CD4-positive, alpha-beta T cell treated with Interleukin-21 for 1 hour (primary cell): ENCODE data around the gene ACER3.

Experiments used
- DNase-seq: peaks from one replicate; pipeline ENCODE4 v3.0.0-alpha.2; 2020

The ACER3 gene

GRCh38 chr11:77064648-77065217, 204.0 kb downstream of the ACER3 start:
- no peak for DNase-seq

- no peak for DNase-seq
These were observed 205.1 kb downstream of the ACER3 start for GRCh38 chr11:77065878-77066228.

- DNase-seq = peak; percentile 90
These were observed 205.7 kb downstream of the ACER3 start, which contains the start of gene CAPN5 for GRCh38 chr11:77066229-77067042. Gene CAPN5 (plus strand): TSS chr11:77066971. CDS start chr11:77084887, 17,916 bp downstream.

GRCh38 chr11:77067861-77068443, 207.2 kb downstream of the ACER3 start:
- DNase-seq = no peak

- DNase-seq = no peak
These were observed 208.0 kb downstream of the ACER3 start for GRCh38 chr11:77068457-77069335.

GRCh38 chr11:77069336-77069968, 208.7 kb downstream of the ACER3 start:
- no peak for DNase-seq

GRCh38 chr11:77069969-77070582, 209.4 kb downstream of the ACER3 start:
- DNase-seq = no peak

DNA sequence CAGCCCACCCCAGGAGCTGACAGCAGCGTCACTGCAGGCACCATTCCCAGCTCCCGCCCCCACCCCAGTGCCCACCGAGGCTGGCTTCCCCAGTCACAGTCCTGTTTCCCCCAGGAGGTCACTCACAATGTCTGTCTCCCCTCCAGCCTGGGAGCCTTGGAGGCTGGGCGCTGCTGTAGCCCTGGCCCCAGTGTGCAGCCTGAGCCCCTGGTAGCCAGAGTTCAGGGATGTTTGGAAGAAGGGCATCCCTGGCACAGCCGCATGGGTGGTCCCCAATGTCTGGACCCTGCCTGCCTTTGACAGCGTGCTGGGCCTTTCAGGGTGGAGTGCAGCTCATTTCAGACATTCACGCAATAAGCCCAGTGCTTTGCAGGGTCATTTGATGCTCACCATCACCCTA, 210.4 kb downstream of the ACER3 start:
- no peak for DNase-seq

DNA sequence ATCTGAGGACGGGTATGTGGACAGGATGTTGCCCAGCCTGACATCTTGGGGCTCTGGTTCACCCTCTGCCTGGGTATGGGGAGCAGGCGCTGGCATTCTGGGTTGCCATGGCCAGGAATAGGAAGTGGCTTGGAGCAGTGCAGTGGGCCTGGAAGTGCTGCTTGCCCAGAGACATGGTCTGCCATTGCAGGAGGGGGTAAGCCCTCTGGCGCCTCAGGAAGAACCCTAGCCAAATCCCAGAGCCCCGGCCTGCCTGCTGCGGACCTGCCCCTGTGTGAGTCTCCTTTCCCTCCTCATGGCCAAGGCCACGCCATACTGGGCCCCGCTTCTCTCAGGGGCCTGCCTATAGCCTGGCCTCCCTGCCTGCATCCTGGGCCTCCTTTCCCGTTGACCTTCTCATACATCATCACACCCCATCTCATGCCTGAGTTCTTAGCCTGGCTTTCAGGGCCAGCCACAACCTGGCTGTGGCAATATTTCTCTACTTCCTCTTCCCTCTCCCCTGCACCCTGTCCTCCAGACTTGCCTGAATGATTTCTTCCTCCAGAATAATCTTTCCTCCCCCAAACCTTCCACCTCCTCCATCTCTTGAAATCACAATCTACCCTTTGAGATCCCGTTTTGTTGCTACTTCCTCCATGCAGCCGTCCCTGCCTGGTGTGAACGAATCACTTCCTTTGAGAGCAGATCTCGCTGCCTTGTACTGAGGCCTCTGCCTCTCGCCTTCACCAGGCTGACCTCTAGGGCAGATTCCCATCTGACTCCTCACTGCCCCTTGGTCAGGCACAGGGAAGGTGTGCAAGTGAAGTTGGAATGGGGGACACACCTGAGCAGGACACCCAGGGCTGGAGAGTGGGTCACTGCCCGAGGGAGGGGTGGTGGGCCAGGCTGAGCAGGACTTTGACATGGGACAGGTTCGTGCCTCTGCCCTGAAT, 211.2 kb downstream of the ACER3 start:
- DNase-seq = no peak

DNA sequence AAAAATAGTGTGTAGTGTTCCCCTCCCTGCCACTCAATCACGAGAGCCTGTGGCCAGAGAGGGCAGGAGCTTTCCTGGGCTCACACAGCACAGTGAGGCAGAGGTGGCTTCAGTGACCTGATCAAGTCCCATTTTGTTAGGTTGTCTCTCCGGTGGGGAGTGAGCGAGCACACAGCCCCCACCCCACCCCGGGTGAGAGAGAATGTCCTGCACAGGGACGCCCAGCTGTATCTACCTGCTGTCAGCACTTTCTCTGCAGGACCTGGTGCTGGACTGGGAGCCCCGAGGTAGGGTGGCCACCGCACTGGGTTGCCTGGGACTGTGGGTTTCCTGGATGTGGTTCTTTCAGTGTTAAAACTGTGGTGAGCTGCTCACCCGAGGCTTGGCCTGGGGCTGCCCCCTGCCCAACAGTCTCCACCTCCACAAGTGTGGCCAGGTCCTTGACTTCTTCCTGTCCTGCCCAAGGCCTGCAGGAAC, 212.2 kb downstream of the ACER3 start:
- DNase-seq = no peak

DNA sequence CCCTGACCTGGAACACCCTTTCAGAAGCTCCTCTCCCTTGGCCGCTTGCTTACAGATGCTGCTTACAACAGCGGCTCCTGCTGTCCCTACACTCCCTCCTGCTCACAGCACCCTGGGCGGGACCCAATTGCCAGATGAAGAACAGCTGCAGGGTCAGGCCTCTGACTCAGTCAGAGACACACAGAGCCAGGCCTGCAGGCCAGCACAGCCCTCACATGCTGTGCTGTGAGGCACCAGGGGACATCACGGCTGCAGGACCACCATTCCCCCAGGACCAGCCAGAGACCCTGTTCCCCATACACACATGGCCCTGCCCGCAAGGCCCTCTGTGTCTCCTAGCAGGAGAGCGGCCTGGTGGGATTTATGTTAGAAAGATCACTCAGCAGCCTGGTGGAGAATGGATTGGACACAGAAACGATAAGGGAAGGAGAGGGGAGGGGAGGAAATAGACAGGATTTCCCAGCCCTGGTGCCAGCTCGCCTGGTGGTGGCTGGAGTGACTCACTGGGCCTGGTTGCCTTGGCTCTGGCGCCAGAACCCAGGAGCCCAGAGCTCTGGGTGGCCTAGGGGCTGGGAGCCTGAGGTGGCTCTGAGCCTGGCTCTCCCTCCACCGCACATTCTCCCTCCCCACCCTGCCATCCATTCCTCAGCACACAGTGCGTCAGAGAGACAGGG, 212.7 kb downstream of the ACER3 start:
- DNase-seq = no peak

GRCh38 chr11:77074205-77074604, 213.5 kb downstream of the ACER3 start:
- no peak for DNase-seq

- no peak for DNase-seq
These were observed 214.0 kb downstream of the ACER3 start for GRCh38 chr11:77074626-77075221.

DNA sequence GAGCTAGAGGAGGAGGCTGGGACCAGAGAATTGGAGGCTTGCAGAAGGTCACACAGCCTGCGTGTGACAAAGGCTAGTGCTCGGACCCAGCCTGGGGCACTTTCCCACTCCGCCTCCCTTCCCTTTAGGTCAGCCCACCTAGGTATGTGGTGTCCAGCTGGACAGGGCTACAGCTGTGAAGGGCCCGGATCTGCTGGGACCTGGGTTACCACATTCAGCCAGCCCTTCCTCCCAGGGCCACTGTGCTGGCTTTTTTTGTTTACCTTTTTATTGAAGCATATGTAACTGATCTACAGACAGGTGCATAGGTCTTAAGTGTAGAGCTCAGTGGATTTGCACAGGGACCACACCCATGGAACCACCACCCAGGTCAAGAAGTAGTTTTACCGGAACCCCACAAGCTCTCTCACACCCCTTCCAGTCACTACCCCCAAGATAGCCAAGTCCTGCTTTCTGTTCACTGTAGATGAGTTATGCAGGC, 214.7 kb downstream of the ACER3 start:
- DNase-seq = no peak
